GM23338 (cell line): ENCODE data around the gene MTIF2. TPM values are rescaled to one million over a fixed set of nuclear protein-coding genes. Genes with fewer than 3 reads are reported as not detected.

ENCODE experiments used
- ATAC-seq: fragments of 200-7000 bp; cut with Tn5 transposase; 3 replicates; pipeline ENCODE4 v1.9.1; 2020
- DNase-seq: peaks from one replicate; pipeline ENCODE4 v3.0.0-alpha.2; 2015; ENCODE audit warnings: low spot score
- H2AFZ ChIP-seq: fragments of 200-600 bp; sonication (generic); 2 replicates; pipeline ENCODE4 v1.8.0; 2016; ENCODE audit warnings: antibody characterized with exemption, mild to moderate bottlenecking, moderate library complexity
- H3F3A ChIP-seq: fragments of 200-600 bp; sonication (generic); replicated peaks from 2 replicates; pipeline ENCODE4 v1.8.0; 2017; ENCODE audit warnings: antibody characterized with exemption, mixed run types, low read depth
- H3K27ac ChIP-seq: fragments of 200-600 bp; sonication (generic); 2 replicates; pipeline ENCODE4 v1.6.1; 2016; ENCODE audit warnings: low read depth
- H3K27me3 ChIP-seq: fragments of 200-600 bp; sonication (generic); 2 replicates; pipeline ENCODE4 v1.8.0; 2016; ENCODE audit warnings: mild to moderate bottlenecking, mixed run types, moderate library complexity; ENCODE audit not compliant: insufficient read depth
- H3K36me3 ChIP-seq: fragments of 200-600 bp; sonication (generic); 2 replicates; pipeline ENCODE4 v1.8.0; 2016; ENCODE audit warnings: mild to moderate bottlenecking; ENCODE audit not compliant: insufficient read depth
- H3K4me1 ChIP-seq: fragments of 200-600 bp; sonication (generic); 2 replicates; pipeline ENCODE4 v1.8.0; 2016; ENCODE audit warnings: mild to moderate bottlenecking, moderate library complexity; ENCODE audit not compliant: insufficient read depth
- H3K4me2 ChIP-seq: fragments of 200-600 bp; sonication (generic); 2 replicates; pipeline ENCODE4 v1.7.1; 2017; ENCODE audit warnings: mixed run types
- H3K4me3 ChIP-seq: fragments of 200-600 bp; sonication (generic); 2 replicates; pipeline ENCODE4 v1.6.1; 2016; ENCODE audit warnings: mixed run types
- H3K79me2 ChIP-seq: fragments of 200-600 bp; sonication (generic); replicated peaks from 2 replicates; pipeline ENCODE4 v1.8.0; 2017; ENCODE audit warnings: mild to moderate bottlenecking; ENCODE audit not compliant: insufficient read depth
- H3K9me2 ChIP-seq: fragments of 200-600 bp; sonication (generic); 2 replicates; pipeline ENCODE4 v1.8.0; 2017; ENCODE audit not compliant: insufficient read depth
- H4K20me1 ChIP-seq: fragments of 200-600 bp; sonication (generic); replicated peaks from 2 replicates; pipeline ENCODE4 v1.8.0; 2017; ENCODE audit warnings: mild to moderate bottlenecking; ENCODE audit not compliant: insufficient read depth
- H3K27ac Mint-ChIP-seq: 2 replicates; pipeline ENCODE4 v1.8.0; 2020; ENCODE audit warnings: inconsistent platforms, mild to moderate bottlenecking, moderate library complexity, mixed read lengths
- H3K27me3 Mint-ChIP-seq: 3 replicates; pipeline ENCODE4 v1.8.0; 2022; ENCODE audit warnings: low read depth, mild to moderate bottlenecking, moderate library complexity, mixed read lengths, inconsistent platforms; ENCODE audit not compliant: insufficient read depth, poor library complexity
- H3K36me3 Mint-ChIP-seq: 3 replicates; pipeline ENCODE4 v1.8.0; 2021; ENCODE audit warnings: low read depth, mild to moderate bottlenecking, inconsistent platforms, moderate library complexity, mixed read lengths
- H3K4me1 Mint-ChIP-seq: 3 replicates; pipeline ENCODE4 v1.8.0; 2020; ENCODE audit warnings: mild to moderate bottlenecking, inconsistent platforms, mixed read lengths
- H3K4me3 Mint-ChIP-seq: 3 replicates; pipeline ENCODE4 v1.8.0; 2021; ENCODE audit warnings: moderate library complexity, mild to moderate bottlenecking, inconsistent platforms, mixed read lengths
- H3K9me3 Mint-ChIP-seq: 3 replicates; pipeline ENCODE4 v1.8.0; 2020; ENCODE audit warnings: moderate library complexity, mild to moderate bottlenecking, inconsistent platforms, mixed read lengths
- CREB1 ChIP-seq: fragments of 250-450 bp; sonication (Bioruptor Pico); IDR thresholded peaks from 2 replicates; pipeline ENCODE4 v1.5.0; 2020; ENCODE audit warnings: low read depth, mild to moderate bottlenecking, moderate library complexity
- EZH2 ChIP-seq: fragments of 200-600 bp; sonication (generic); IDR thresholded peaks from one replicate; pipeline ENCODE4 v1.8.0; 2017; ENCODE audit warnings: antibody characterized with exemption, mild to moderate bottlenecking, low read depth; ENCODE audit not compliant: unreplicated experiment
- EZH2phosphoT487 ChIP-seq: fragments of 200-600 bp; sonication (generic); IDR thresholded peaks from one replicate; pipeline ENCODE4 v1.8.1; 2018; ENCODE audit warnings: antibody characterized with exemption; ENCODE audit not compliant: unreplicated experiment
- JUNB ChIP-seq: IDR thresholded peaks from one replicate; pipeline ENCODE4 v1.6.1; 2016; ENCODE audit warnings: antibody characterized with exemption; ENCODE audit not compliant: unreplicated experiment
- NANOG ChIP-seq: IDR thresholded peaks from 2 replicates; pipeline ENCODE4 v1.6.1; 2016; ENCODE audit warnings: antibody characterized with exemption, borderline replicate concordance
- REST ChIP-seq: IDR thresholded peaks from one replicate; pipeline ENCODE4 v1.6.1; 2018; ENCODE audit warnings: antibody characterized with exemption; ENCODE audit not compliant: unreplicated experiment
- STAT1 ChIP-seq: IDR thresholded peaks from one replicate; pipeline ENCODE4 v1.6.1; 2016; ENCODE audit warnings: antibody characterized with exemption; ENCODE audit not compliant: unreplicated experiment
- ZNF114 ChIP-seq: fragments of 250-450 bp; sonication (Bioruptor Pico); IDR thresholded peaks from 2 replicates; pipeline ENCODE4 v1.5.0; 2020; ENCODE audit warnings: mild to moderate bottlenecking, moderate library complexity
- ZNF331 ChIP-seq: fragments of 250-450 bp; sonication (Bioruptor Pico); IDR thresholded peaks from 2 replicates; pipeline ENCODE4 v1.5.0; 2020; ENCODE audit warnings: low read depth, mild to moderate bottlenecking, moderate library complexity
- polyA plus RNA-seq: library from polyadenylated mRNA; unstranded; fragments of >200 nt; fragmentation: Nextera tagmentation; extraction: Ambion mirVana; gene quantifications from 2 replicates; pipeline ENCODE4 v1.2.1, GENCODE V29; 2016
- total RNA-seq: library from RNA; depleted of rRNA; stranded (reverse); fragments of >200 nt; shearing (Covaris generic); gene quantifications from 2 replicates; pipeline ENCODE4 v1.2.3, GENCODE V29; 2014
- TF ChIP-seq, protein P1 (sequence below): IDR thresholded peaks from 2 replicates; pipeline ENCODE4 v1.6.1; 2016; ENCODE audit warnings: antibody characterized with exemption
- TF ChIP-seq, protein P2 (sequence below), 2 experiments: fragments of 200-600 bp in 1 of 2; sonication (generic) in 1 of 2; conservative IDR thresholded peaks; 2 replicates each; pipeline versions ENCODE4 v1.5.1 to v1.6.1; 2016 to 2017; ENCODE audit warnings: antibody characterized with exemption in 2 of 2, low read depth in 2 of 2, mild to moderate bottlenecking in 2 of 2, moderate library complexity in 1 of 2

The MTIF2 gene
- total and polyA plus RNA-seq, 2 experiments from 2014 or later, result 32.5 to 38.9 TPM

DNA sequence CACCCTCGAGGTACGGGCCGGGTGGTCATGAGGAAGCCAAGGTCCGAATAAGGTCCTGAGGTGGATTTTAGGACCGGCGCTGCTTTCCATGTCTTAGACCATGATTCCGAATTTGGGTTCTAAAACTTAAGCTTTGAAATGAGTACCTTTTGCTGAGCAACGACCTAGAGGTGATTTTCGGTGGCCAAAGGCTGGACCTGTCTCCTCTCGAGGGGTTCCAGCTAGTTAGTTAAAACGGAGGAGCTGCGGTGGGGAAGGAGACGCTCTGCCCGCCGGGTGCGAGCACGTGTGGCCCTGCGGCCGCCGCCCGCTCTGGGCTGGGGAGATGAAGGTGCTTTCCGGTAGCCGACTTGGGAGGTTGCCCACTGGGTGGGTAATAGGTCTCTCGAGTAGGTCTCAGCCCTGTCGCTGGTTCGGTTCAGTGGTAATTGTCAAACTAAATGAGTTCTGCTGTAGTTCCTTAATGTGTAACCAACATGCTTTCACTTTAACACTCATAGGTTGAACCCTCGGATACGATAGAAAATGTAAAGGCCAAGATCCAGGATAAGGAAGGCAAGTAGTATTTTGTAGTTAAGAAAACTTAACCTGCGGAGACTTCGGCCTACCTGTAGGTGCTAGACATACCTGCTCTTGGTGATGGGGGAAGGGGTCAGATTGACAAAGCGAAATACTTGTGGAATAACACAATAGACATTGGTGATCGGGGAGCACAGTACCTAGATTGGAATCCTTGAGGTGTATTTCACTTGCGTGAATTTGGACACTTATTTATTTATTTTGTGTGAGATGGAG lies 36.0 kb downstream of the MTIF2 start:
- peaks cover 18% of the 10 kb centered on the region for H3K4me1 ChIP-seq
- 0 out of 2 replicates have a peak, but pooled peaks cover 6% of the 10 kb centered on the region for H3K9me2 ChIP-seq
- no peak overlapping the region for H2AFZ ChIP-seq
- no peak for TF ChIP-seq STAT1
- no peak for TF ChIP-seq CREB1 (CRISPR knock-in tag)
- no peak for TF ChIP-seq EZH2phosphoT487
- TF ChIP-seq, protein P1, sequence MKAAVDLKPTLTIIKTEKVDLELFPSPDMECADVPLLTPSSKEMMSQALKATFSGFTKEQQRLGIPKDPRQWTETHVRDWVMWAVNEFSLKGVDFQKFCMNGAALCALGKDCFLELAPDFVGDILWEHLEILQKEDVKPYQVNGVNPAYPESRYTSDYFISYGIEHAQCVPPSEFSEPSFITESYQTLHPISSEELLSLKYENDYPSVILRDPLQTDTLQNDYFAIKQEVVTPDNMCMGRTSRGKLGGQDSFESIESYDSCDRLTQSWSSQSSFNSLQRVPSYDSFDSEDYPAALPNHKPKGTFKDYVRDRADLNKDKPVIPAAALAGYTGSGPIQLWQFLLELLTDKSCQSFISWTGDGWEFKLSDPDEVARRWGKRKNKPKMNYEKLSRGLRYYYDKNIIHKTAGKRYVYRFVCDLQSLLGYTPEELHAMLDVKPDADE, result no peak
- no peak for TF ChIP-seq EZH2
- no peak for TF ChIP-seq JUNB
- TF ChIP-seq, protein P2, sequence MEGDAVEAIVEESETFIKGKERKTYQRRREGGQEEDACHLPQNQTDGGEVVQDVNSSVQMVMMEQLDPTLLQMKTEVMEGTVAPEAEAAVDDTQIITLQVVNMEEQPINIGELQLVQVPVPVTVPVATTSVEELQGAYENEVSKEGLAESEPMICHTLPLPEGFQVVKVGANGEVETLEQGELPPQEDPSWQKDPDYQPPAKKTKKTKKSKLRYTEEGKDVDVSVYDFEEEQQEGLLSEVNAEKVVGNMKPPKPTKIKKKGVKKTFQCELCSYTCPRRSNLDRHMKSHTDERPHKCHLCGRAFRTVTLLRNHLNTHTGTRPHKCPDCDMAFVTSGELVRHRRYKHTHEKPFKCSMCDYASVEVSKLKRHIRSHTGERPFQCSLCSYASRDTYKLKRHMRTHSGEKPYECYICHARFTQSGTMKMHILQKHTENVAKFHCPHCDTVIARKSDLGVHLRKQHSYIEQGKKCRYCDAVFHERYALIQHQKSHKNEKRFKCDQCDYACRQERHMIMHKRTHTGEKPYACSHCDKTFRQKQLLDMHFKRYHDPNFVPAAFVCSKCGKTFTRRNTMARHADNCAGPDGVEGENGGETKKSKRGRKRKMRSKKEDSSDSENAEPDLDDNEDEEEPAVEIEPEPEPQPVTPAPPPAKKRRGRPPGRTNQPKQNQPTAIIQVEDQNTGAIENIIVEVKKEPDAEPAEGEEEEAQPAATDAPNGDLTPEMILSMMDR (conservative IDR thresholded peaks at IDR 0.05; ENCODE audit: low read depth in 2 of 2), result no peak
- H3K27ac Mint-ChIP-seq, result peak overlapping the region; percentile 99
- peaks cover 47% of the 10 kb centered on the region for H3K79me2 ChIP-seq
- H3K9me3 Mint-ChIP-seq, result no peaks in the 10 kb centered on the region; the same call in 2 of the 3 replicates
- H3K36me3 Mint-ChIP-seq, result peaks cover 51% of the 10 kb centered on the region
- peak overlapping the region; percentile 79 for H3K27ac ChIP-seq
- peaks cover 39% of the 10 kb centered on the region for H3F3A ChIP-seq
- no peak; the same call in 2 of the 3 replicates for ATAC-seq
- peaks cover 16% of the 10 kb centered on the region; the same call in 1 of the 2 replicates for H4K20me1 ChIP-seq
- H3K4me3 ChIP-seq, result peak overlapping the region; percentile 90
- H3K36me3 ChIP-seq, result peaks cover 38% of the 10 kb centered on the region
- peak overlapping the region; percentile 94 for H3K4me2 ChIP-seq
- peak overlapping the region; percentile 94 for H3K4me3 Mint-ChIP-seq
- H3K4me1 Mint-ChIP-seq, result peaks cover 18% of the 10 kb centered on the region
- no peaks in the 10 kb centered on the region for H3K27me3 ChIP-seq
- DNase-seq, result no peak
- H3K27me3 Mint-ChIP-seq, result peaks cover 35% of the 10 kb centered on the region

- ATAC-seq, result peak; percentile 96
- peak within 1 kb of the TSS; percentile 94 for H3K4me3 Mint-ChIP-seq
- peak within 1 kb of the TSS; percentile 99 for H3K27ac Mint-ChIP-seq
- H3K4me1 Mint-ChIP-seq, result peaks cover 18% of the 10 kb centered on the region
- H3K4me2 ChIP-seq, result peak within 1 kb of the TSS; percentile 94
- H3K4me3 ChIP-seq, result peak within 1 kb of the TSS; percentile 90
- DNase-seq, result peak; percentile 99
- H3K4me1 ChIP-seq, result peaks cover 18% of the 10 kb centered on the region
- peaks cover 39% of the 10 kb centered on the region for H3F3A ChIP-seq
- no peak within 1 kb of the TSS for H2AFZ ChIP-seq
- peaks cover 51% of the 10 kb centered on the region for H3K36me3 Mint-ChIP-seq
- H3K9me3 Mint-ChIP-seq, result no peaks in the 10 kb centered on the region; the same call in 2 of the 3 replicates
- peaks cover 35% of the 10 kb centered on the region for H3K27me3 Mint-ChIP-seq
- peaks cover 16% of the 10 kb centered on the region; the same call in 1 of the 2 replicates for H4K20me1 ChIP-seq
- 0 out of 2 replicates have a peak, but pooled peaks cover 6% of the 10 kb centered on the region for H3K9me2 ChIP-seq
- no peaks in the 10 kb centered on the region for H3K27me3 ChIP-seq
- H3K79me2 ChIP-seq, result peaks cover 51% of the 10 kb centered on the region
- peak within 1 kb of the TSS; percentile 89 for H3K27ac ChIP-seq
- peaks cover 38% of the 10 kb centered on the region for H3K36me3 ChIP-seq
- no peak for TF ChIP-seq REST
- TF ChIP-seq, protein P1, result peak; percentile 91
- peak; percentile 12; the same call in 1 of the 2 replicates for TF ChIP-seq NANOG
- TF ChIP-seq ZNF331, result no peak
- no peak for TF ChIP-seq STAT1
- no peak for TF ChIP-seq CREB1 (CRISPR knock-in tag)
- TF ChIP-seq ZNF114, result no peak
- TF ChIP-seq EZH2, result no peak
Measured at GRCh38 chr2:55232084-55232862, 36.8 kb downstream of the MTIF2 start, which contains the start of the genes CLHC1 and RPS27A. Gene CLHC1 (minus strand): TSS chr2:55232293. CDS start chr2:55222411, 9,882 bp downstream. Gene RPS27A (plus strand): TSS chr2:55232688. CDS start chr2:55232825, 137 bp downstream.
